RWPE2 (cell line): ENCODE data around the gene RFPL1.
"Not testable (repeated sequence)": the region's sequence is repeated elsewhere in the genome, so short reads cannot be mapped to it uniquely, and the experiment has no call there.

Experiments
- ATAC-seq: fragments of 200-7000 bp; cut with Tn5 transposase; 3 replicates; pipeline ENCODE4 v1.9.1; 2021; ENCODE audit warnings: low read depth
- DNase-seq: peaks from one replicate; pipeline ENCODE4 v3.0.0-alpha.2; 2020; ENCODE audit warnings: low spot score
- H3K27ac ChIP-seq: fragments of 450-650 bp; 2 replicates; pipeline ENCODE4 v1.5.1; 2017; ENCODE audit warnings: mild to moderate bottlenecking; ENCODE audit not compliant: poor library complexity, severe bottlenecking
- H3K27me3 ChIP-seq: fragments of 250-450 bp; sonication (Bioruptor Pico); 2 replicates; pipeline ENCODE4 v1.5.1; 2021; ENCODE audit warnings: mild to moderate bottlenecking, moderate library complexity; ENCODE audit not compliant: insufficient read depth, poor library complexity, severe bottlenecking
- H3K36me3 ChIP-seq: fragments of 250-450 bp; sonication (Bioruptor Pico); 2 replicates; pipeline ENCODE4 v1.5.1; 2020; ENCODE audit warnings: low read depth, mild to moderate bottlenecking, moderate library complexity
- H3K4me1 ChIP-seq: fragments of 250-450 bp; sonication (Bioruptor Pico); 2 replicates; pipeline ENCODE4 v1.5.1; 2021; ENCODE audit warnings: mild to moderate bottlenecking, moderate library complexity; ENCODE audit not compliant: insufficient read depth, poor library complexity, severe bottlenecking
- H3K4me3 ChIP-seq: fragments of 250-450 bp; sonication (Bioruptor Pico); 2 replicates; pipeline ENCODE4 v1.5.1; 2021; ENCODE audit warnings: mild to moderate bottlenecking, moderate library complexity; ENCODE audit not compliant: severe bottlenecking
- H3K9me3 ChIP-seq: fragments of 250-450 bp; sonication (Bioruptor Pico); 2 replicates; pipeline ENCODE4 v1.5.1; 2021; ENCODE audit warnings: mild to moderate bottlenecking, moderate library complexity; ENCODE audit not compliant: severe bottlenecking
- TF ChIP-seq, protein P1 (sequence below): fragments of 450-650 bp; IDR thresholded peaks from one replicate; pipeline ENCODE4 v1.5.1; 2017; ENCODE audit warnings: mild to moderate bottlenecking, moderate library complexity; ENCODE audit not compliant: poor library complexity, severe bottlenecking

RFPL1 gene

DNA sequence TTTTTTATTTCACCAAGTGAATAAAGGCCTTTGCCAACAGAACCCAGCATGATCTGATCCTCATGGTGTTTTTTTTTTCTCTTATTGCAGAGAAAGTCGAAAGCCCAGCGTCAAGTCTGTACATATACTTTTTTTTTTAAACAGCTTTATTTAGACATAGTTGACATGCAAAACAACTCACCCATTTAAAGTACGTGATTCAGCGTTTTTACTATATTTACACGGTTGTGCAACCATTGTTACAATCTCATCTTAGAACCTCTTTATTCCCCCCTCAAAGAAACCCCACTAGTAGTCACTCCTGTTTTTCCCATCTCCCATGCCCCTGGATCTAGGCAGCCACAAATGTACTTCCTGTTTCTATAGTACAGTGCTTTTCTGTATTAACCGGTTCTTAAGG lies 29.4 kb upstream of the RFPL1 start:
- H3K36me3 ChIP-seq, result no peaks in the 10 kb centered on the region
- H3K27ac ChIP-seq, result no peak overlapping the region
- DNase-seq, result no peak
- TF ChIP-seq, protein P1, sequence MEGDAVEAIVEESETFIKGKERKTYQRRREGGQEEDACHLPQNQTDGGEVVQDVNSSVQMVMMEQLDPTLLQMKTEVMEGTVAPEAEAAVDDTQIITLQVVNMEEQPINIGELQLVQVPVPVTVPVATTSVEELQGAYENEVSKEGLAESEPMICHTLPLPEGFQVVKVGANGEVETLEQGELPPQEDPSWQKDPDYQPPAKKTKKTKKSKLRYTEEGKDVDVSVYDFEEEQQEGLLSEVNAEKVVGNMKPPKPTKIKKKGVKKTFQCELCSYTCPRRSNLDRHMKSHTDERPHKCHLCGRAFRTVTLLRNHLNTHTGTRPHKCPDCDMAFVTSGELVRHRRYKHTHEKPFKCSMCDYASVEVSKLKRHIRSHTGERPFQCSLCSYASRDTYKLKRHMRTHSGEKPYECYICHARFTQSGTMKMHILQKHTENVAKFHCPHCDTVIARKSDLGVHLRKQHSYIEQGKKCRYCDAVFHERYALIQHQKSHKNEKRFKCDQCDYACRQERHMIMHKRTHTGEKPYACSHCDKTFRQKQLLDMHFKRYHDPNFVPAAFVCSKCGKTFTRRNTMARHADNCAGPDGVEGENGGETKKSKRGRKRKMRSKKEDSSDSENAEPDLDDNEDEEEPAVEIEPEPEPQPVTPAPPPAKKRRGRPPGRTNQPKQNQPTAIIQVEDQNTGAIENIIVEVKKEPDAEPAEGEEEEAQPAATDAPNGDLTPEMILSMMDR, result no peak
- no peaks in the 10 kb centered on the region for H3K9me3 ChIP-seq
- H3K4me1 ChIP-seq, result peaks cover 6% of the 10 kb centered on the region
- H3K27me3 ChIP-seq, result no peaks in the 10 kb centered on the region
- no peak overlapping the region for H3K4me3 ChIP-seq
- ATAC-seq, result no peak

DNA sequence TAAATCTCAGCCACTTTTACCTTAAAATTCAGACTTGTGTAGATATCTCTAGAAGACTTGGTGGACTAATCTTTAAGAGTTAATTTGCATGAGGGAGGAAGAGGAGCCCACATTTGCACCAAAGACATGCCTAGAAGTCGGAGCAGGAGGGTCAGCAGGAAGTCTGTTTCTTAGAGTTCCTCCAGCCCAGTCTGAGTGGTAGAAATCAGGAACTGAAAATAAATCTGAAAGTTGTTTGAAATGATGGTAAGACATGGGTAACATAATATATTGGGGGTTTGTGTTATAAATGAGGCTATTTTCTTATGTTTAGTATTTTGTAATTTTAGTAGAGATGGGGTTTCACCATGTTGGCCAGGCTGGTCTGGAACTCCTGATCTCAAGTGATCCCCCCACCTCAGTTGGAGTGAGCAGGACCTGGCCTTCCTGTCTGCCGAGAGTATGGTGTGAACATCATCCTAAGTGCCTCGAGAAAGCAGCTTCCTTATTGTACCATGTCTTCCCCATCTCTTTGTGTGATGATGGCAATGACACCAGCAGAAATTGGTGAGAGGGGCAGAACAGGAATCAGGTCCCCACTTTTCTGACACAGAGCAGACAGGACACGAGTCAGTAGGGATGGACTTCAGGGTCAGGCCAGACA lies 26.7 kb upstream of the RFPL1 start:
- DNase-seq, H3K27ac ChIP-seq, H3K4me3 ChIP-seq, H3K27me3 ChIP-seq, ATAC-seq, H3K4me1 ChIP-seq, H3K36me3 ChIP-seq, H3K9me3 ChIP-seq: not testable (repeated sequence)

- H3K27ac ChIP-seq, H3K27me3 ChIP-seq, DNase-seq, ATAC-seq, H3K4me3 ChIP-seq, H3K4me1 ChIP-seq, H3K9me3 ChIP-seq, H3K36me3 ChIP-seq: not testable (repeated sequence)
- TF ChIP-seq, protein P1, result peak; percentile 13
These were observed 25.6 kb upstream of the RFPL1 start for GRCh38 chr22:29412772-29413171.

DNA sequence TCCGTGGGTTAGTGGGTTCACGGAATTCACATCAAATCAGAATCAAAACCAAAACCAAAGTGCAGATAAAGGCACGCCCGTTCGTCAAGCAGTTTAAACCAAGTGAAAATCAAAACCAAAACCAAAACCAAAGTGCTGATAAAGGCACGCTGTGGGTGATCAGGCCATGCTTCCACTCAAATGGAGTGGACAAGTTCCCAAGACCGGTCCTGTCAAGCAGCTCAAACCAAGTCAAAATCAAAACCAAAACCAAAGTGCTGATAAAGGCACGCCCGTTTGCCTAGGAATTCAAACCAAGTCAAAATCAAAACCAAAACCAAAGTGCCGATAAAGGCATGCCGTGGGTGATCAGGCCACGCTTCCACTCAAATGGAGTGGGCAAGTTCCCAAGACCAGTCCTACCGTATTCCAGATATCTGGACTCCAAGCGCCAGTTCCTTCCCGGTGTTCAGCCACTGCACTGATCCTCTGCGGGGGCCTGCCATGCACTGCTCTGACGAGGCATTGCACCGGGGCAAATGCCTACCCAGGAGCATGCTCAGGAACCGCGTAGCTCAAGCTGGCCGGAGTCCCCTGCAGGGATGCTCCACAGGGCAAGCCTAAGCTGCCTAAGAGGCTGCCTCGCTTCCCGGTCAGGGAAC lies 23.3 kb upstream of the RFPL1 start:
- H3K36me3 ChIP-seq, H3K9me3 ChIP-seq, ATAC-seq, H3K4me1 ChIP-seq, DNase-seq, H3K27me3 ChIP-seq, H3K27ac ChIP-seq, H3K4me3 ChIP-seq: not testable (repeated sequence)

DNA sequence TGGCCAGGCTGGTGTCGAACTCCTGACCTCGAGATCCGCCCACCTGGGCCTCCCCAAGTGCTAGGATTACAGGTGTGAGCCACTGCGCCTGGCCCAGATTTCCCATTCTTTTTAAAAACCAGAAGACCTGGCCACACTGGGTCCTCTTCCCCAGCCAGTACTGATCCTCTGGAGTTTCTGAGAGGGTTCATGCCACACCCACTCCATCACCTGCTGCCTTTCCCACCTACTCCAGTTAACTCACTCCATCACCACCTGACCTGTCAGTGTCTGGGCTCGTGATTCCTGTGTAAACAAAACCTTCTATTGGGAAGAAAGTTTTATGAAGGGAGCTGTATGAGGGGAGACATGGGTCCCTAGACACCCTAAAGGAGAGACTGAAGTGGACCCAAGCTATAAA lies 19.7 kb upstream of the RFPL1 start:
- not testable (repeated sequence) for H3K27ac ChIP-seq

GRCh38 chr22:29426476-29426875 lies 11.9 kb upstream of the RFPL1 start:
- no peaks in the 10 kb centered on the region for H3K9me3 ChIP-seq
- DNase-seq (no peak), ATAC-seq (no peak)
- no peak overlapping the region for H3K27ac ChIP-seq
- H3K27me3 ChIP-seq, result peaks cover 7% of the 10 kb centered on the region
- H3K4me1 ChIP-seq, result no peaks in the 10 kb centered on the region
- no peak overlapping the region for H3K4me3 ChIP-seq
- H3K36me3 ChIP-seq, result no peaks in the 10 kb centered on the region
- TF ChIP-seq, protein P1, result no peak

More for the DNA sequence above, 19.7 kb upstream of the RFPL1 start:
- H3K4me3 ChIP-seq, H3K27me3 ChIP-seq, DNase-seq, ATAC-seq, H3K36me3 ChIP-seq, H3K4me1 ChIP-seq, H3K9me3 ChIP-seq: not testable (repeated sequence)
